ENCODE results near the gene SBSN.
A peak's percentile ranks its signal among the peaks of the same experiment; 100 is the strongest.

The SBSN gene

GRCh38 chr19:35514282-35514809 lies 13.8 kb downstream of the SBSN start:
- no CpG with 5 or more reads among the region's 20 CpGs for WGBS (ENCODE audit: insufficient coverage, insufficient read length)
- DNase-seq (ENCODE audit: low read depth, low spot score) = no peak
- Histone ChIP-seq H3K36me3 (ENCODE audit: control insufficient read depth, insufficient read depth, low read length) (no peaks in the 10 kb centered on the region), H3K27me3 (ENCODE audit: control insufficient read depth, insufficient read depth, low read length) (no peaks in the 10 kb centered on the region), H3K27ac (ENCODE audit: low read length) (no peak overlapping the region), H3K4me1 (ENCODE audit: control insufficient read depth, insufficient read depth, low read length) (peaks cover 13% of the 10 kb centered on the region), H3K4me3 (ENCODE audit: low read length) (peak overlapping the region; percentile 25; the same call in 1 of the 2 replicates), H3K9me3 (ENCODE audit: control insufficient read depth, insufficient read depth, low read length) (no peaks in the 10 kb centered on the region)

- WGBS (ENCODE audit: insufficient coverage, insufficient read length) = no CpG with 5 or more reads among the region's 15 CpGs
- no peak for DNase-seq (ENCODE audit: low read depth, low spot score)
- H3K4me1 ChIP-seq (ENCODE audit: control insufficient read depth, insufficient read depth, low read length) = peaks cover 13% of the 10 kb centered on the region
- no peak within 1 kb of the TSS for H3K27ac ChIP-seq (ENCODE audit: low read length)
- H3K4me3 ChIP-seq (ENCODE audit: low read length) = peak within 1 kb of the TSS; percentile 25; the same call in 1 of the 2 replicates
- no peaks in the 10 kb centered on the region for H3K27me3 ChIP-seq (ENCODE audit: control insufficient read depth, insufficient read depth, low read length)
- no peaks in the 10 kb centered on the region for H3K36me3 ChIP-seq (ENCODE audit: control insufficient read depth, insufficient read depth, low read length)
- no peaks in the 10 kb centered on the region for H3K9me3 ChIP-seq (ENCODE audit: control insufficient read depth, insufficient read depth, low read length)
Measured at GRCh38 chr19:35513628-35514281, 14.4 kb downstream of the SBSN start, which contains the start of gene DMKN. Gene DMKN (minus strand): TSS chr19:35513649. CDS start chr19:35513475, 174 bp downstream.

DNA sequence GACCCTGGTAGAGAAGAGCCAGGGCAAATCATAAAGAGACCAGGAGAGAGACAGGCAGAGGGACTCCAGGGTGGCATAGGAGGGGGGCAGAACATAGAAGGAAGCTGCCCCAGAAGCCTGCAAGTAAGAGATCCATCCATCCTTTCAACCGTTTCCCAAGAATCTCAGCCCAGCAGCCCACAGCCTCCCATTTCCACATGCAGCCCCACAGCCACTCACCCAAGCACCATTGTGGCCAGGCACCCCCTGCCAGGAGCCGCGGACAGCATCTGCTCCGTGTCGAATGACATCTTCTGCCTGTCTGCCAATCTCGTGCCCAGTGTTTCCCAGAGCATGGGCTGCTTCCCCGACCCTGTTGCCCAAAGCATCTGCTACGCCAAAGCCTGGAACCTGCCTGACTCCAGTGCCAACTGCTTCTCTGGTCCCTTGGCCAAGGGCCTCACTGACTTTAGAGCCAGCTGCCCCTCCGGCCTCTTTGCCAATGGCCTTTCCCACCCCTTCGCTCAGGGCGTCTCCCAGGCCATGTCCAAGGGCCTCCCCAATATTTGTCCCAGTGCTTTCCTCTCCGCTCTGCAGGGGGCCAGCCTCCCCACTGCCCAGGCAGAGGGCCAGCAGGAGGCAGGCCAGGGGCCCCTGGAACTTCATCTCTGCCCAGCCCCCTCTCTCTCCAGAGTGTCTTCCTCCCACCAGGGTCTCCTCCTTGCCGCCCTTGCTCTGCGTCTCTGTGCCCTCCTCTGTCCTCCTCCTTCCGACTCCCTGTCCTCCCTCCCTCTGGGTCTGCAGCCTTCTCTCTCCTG lies 15.1 kb downstream of the SBSN start:
- H3K36me3 ChIP-seq (ENCODE audit: control insufficient read depth, insufficient read depth, low read length) = no peaks in the 10 kb centered on the region
- H3K27ac ChIP-seq (ENCODE audit: low read length) = no peak overlapping the region
- no peak overlapping the region for H3K4me3 ChIP-seq (ENCODE audit: low read length)
- H3K4me1 ChIP-seq (ENCODE audit: control insufficient read depth, insufficient read depth, low read length) = peaks cover 13% of the 10 kb centered on the region
- H3K27me3 ChIP-seq (ENCODE audit: control insufficient read depth, insufficient read depth, low read length) = no peaks in the 10 kb centered on the region
- no peak for DNase-seq (ENCODE audit: low read depth, low spot score)
- no CpG with 5 or more reads among the region's 15 CpGs for WGBS (ENCODE audit: insufficient coverage, insufficient read length)
- H3K9me3 ChIP-seq (ENCODE audit: control insufficient read depth, insufficient read depth, low read length) = no peaks in the 10 kb centered on the region

- no peaks in the 10 kb centered on the region for H3K27me3 ChIP-seq (ENCODE audit: control insufficient read depth, insufficient read depth, low read length)
Measured at GRCh38 chr19:35511337-35511736, 16.8 kb downstream of the SBSN start.

DNA sequence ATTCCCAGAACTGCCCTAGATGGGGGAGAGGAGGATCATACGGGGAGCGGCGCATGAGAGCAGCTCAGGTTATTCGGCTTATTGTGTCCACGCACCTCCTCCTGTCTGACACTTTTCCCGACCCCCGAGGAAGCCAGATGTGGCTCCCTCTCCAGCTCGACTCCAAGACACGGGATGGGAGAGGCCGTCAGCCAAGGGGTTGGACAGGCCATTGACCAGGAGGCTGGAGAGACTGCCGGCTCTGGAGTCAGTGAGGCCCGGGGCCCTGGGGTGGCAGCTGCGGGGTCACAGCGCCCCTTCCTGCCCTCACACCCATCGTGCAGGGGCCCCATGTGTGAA lies 17.5 kb downstream of the SBSN start:
- no peak for DNase-seq (ENCODE audit: low read depth, low spot score)
- Histone ChIP-seq H3K4me1 (ENCODE audit: control insufficient read depth, insufficient read depth, low read length) (peaks cover 13% of the 10 kb centered on the region), H3K36me3 (ENCODE audit: control insufficient read depth, insufficient read depth, low read length) (peaks cover 6% of the 10 kb centered on the region; the same call in 1 of the 2 replicates), H3K27ac (ENCODE audit: low read length) (no peak overlapping the region), H3K9me3 (ENCODE audit: control insufficient read depth, insufficient read depth, low read length) (no peaks in the 10 kb centered on the region), H3K27me3 (ENCODE audit: control insufficient read depth, insufficient read depth, low read length) (no peaks in the 10 kb centered on the region), H3K4me3 (ENCODE audit: low read length) (no peak overlapping the region; the same call in 1 of the 2 replicates)
- WGBS (ENCODE audit: insufficient coverage, insufficient read length) = no CpG with 5 or more reads among the region's 15 CpGs

More at GRCh38 chr19:35511337-35511736, 16.8 kb downstream of the SBSN start:
- Histone ChIP-seq H3K4me3 (ENCODE audit: low read length) (no peak overlapping the region), H3K9me3 (ENCODE audit: control insufficient read depth, insufficient read depth, low read length) (no peaks in the 10 kb centered on the region), H3K36me3 (ENCODE audit: control insufficient read depth, insufficient read depth, low read length) (peaks cover 1% of the 10 kb centered on the region; the same call in 1 of the 2 replicates), H3K27ac (ENCODE audit: low read length) (no peak overlapping the region), H3K4me1 (ENCODE audit: control insufficient read depth, insufficient read depth, low read length) (peaks cover 13% of the 10 kb centered on the region)
- no CpG with 5 or more reads among the region's 7 CpGs for WGBS (ENCODE audit: insufficient coverage, insufficient read length)
- DNase-seq (ENCODE audit: low read depth, low spot score) = no peak

DNA sequence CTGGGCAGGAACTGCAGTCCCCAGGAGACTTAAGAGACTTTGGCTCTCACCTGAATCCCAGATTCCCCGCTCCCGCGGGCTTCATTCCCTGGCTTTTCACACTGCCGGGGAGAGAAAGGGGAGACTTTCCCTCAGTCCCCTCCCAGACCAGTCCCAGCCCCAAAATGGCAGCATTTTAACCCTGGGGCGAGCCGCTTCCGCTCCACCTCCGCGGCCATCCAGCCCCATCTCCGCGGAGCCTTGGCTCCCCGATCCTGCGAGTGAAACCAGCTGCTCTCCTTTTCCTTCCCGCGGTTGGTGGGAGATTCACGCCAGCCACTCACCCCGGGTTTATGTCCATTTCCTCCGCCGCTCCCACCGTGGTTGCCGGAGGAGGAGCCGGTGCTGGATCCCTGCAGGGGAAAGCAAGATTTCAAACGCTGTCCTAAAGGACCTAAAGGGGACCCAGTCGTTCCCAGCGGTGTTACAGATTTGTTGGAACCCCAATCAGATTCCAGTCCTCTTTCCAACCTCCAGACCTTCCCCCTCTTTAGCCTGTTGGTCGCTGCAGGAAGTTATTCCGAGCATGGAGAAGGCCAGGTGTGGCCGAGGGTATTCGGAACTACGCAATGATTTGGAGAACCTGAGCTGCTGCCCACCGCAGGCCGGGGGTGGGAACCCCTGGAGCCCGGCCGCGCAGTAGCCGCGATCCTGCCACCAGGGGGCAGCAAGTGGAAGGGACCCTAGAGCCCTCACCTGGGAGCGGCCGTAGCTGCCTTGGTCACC lies 18.1 kb downstream of the SBSN start:
- Histone ChIP-seq H3K27ac (ENCODE audit: low read length) (no peak overlapping the region), H3K9me3 (ENCODE audit: control insufficient read depth, insufficient read depth, low read length) (no peaks in the 10 kb centered on the region), H3K4me1 (ENCODE audit: control insufficient read depth, insufficient read depth, low read length) (peaks cover 13% of the 10 kb centered on the region), H3K36me3 (ENCODE audit: control insufficient read depth, insufficient read depth, low read length) (peaks cover 11% of the 10 kb centered on the region), H3K4me3 (ENCODE audit: low read length) (peak overlapping the region; percentile 96), H3K27me3 (ENCODE audit: control insufficient read depth, insufficient read depth, low read length) (no peaks in the 10 kb centered on the region)
- peak; percentile 88 for DNase-seq (ENCODE audit: low read depth, low spot score)
- no CpG with 5 or more reads among the region's 39 CpGs for WGBS (ENCODE audit: insufficient coverage, insufficient read length)

DNA sequence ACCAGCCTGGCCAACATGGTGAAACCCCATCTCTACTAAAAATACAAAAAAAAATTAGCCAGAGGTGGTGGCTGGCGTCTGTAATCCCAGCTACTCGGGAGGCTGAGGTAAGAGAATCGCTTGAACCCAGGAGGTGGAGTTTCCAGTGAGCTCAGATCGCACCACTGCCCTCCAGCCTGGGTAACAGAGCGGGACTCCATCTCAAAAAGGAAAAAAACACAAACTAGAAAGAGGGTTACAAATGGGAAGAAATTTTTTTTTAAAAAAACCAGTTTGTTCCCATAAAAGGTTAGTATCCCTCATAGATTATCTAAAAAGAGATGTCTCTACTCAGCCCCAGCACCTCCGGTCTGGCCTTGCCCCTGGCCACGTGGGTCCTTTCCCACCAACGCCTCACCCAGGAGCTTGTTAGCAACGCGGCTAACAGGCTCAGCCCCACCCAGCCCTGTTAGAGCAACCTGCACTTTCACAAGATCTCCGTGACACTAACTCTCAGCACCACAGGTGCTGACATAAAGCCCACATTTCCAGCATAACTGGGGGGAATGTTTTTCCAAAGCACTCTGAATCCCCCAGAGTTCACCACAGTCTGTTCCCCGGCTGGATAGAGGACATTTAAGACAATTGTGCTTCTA lies 19.0 kb downstream of the SBSN start:
- no peak overlapping the region for H3K27ac ChIP-seq (ENCODE audit: low read length)

DNA sequence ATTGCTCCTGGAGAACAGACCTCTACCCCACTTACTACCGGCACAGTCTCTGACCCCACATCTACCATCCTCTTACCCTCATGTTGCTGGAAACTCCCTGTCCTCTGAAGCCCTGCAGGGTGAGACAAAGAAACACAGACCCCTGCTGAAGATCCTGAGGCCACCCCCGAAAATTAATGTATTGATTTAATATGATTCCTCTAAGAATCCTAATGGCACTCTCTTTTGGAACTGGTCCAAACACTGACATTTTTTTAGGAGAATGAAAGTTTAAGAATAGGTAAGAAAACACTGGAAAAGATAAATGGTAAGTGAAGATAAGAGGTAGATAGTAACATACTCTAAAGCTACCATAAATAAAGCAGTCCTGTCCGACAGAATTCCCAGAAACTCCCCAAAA lies 20.0 kb downstream of the SBSN start:
- Histone ChIP-seq H3K27me3 (ENCODE audit: control insufficient read depth, insufficient read depth, low read length) (no peaks in the 10 kb centered on the region), H3K4me1 (ENCODE audit: control insufficient read depth, insufficient read depth, low read length) (peaks cover 5% of the 10 kb centered on the region; the same call in 1 of the 2 replicates), H3K27ac (ENCODE audit: low read length) (no peak overlapping the region), H3K36me3 (ENCODE audit: control insufficient read depth, insufficient read depth, low read length) (peaks cover 17% of the 10 kb centered on the region), H3K9me3 (ENCODE audit: control insufficient read depth, insufficient read depth, low read length) (no peaks in the 10 kb centered on the region), H3K4me3 (ENCODE audit: low read length) (no peak overlapping the region)
- no peak for DNase-seq (ENCODE audit: low read depth, low spot score)
- WGBS (ENCODE audit: insufficient coverage, insufficient read length) = no CpG with 5 or more reads among the region's 3 CpGs

More for the DNA sequence above, 19.0 kb downstream of the SBSN start:
- no CpG with 5 or more reads among the region's 12 CpGs for WGBS (ENCODE audit: insufficient coverage, insufficient read length)
- H3K4me3 ChIP-seq (ENCODE audit: low read length) = peak overlapping the region; percentile 96; the same call in 1 of the 2 replicates
- no peaks in the 10 kb centered on the region for H3K27me3 ChIP-seq (ENCODE audit: control insufficient read depth, insufficient read depth, low read length)
- no peak for DNase-seq (ENCODE audit: low read depth, low spot score)
- peaks cover 13% of the 10 kb centered on the region for H3K36me3 ChIP-seq (ENCODE audit: control insufficient read depth, insufficient read depth, low read length)
- H3K9me3 ChIP-seq (ENCODE audit: control insufficient read depth, insufficient read depth, low read length) = no peaks in the 10 kb centered on the region
- peaks cover 8% of the 10 kb centered on the region; the same call in 1 of the 2 replicates for H3K4me1 ChIP-seq (ENCODE audit: control insufficient read depth, insufficient read depth, low read length)

DNA sequence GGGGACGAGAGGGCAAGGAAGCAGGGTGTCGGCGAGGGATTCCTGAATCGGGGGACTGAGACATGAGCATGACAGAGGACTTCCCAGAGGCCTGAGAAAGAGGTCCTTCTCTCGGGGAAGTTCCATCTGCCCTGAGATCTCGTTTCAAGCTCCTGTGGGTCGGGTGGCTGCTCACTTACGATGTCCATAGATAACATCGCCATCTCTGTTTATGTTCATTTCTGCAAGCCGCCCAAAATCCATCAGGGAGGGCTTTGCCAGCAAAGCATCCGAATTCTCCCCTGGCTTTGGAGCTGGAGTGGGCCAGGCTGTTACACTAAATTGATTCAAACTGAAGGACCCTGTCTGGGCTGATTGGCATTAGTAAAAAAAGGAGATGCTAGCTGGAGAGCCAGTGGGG lies 20.6 kb downstream of the SBSN start:
- H3K9me3 ChIP-seq (ENCODE audit: control insufficient read depth, insufficient read depth, low read length) = no peaks in the 10 kb centered on the region
- peaks cover 5% of the 10 kb centered on the region; the same call in 1 of the 2 replicates for H3K4me1 ChIP-seq (ENCODE audit: control insufficient read depth, insufficient read depth, low read length)
- H3K27ac ChIP-seq (ENCODE audit: low read length) = no peak overlapping the region
- no peaks in the 10 kb centered on the region for H3K27me3 ChIP-seq (ENCODE audit: control insufficient read depth, insufficient read depth, low read length)
- no CpG with 5 or more reads among the region's 11 CpGs for WGBS (ENCODE audit: insufficient coverage, insufficient read length)
- peaks cover 19% of the 10 kb centered on the region for H3K36me3 ChIP-seq (ENCODE audit: control insufficient read depth, insufficient read depth, low read length)
- H3K4me3 ChIP-seq (ENCODE audit: low read length) = no peak overlapping the region
- no peak for DNase-seq (ENCODE audit: low read depth, low spot score)

All from iPS DF 6.9 (cell line).